ENCODE data around the gene FRYL. TPM values are rescaled to one million over a fixed set of nuclear protein-coding genes. Genes with fewer than 3 reads are reported as not detected.

FRYL gene
- total and polyA plus RNA-seq, 4 experiments from 2014 or later, result 17.1 to 134 (median 83.7) TPM

- ChIA-PET POLR2A (ENCODE audit: partially characterized antibody) (no interaction called here), CTCF (ENCODE audit: partially characterized antibody) (interaction anchor here (0.8 kb wide), 1 partner anchor 8 kb away, joined by 3 read pairs; no protein-coding TSS in a partner anchor)
- no peak for DNase-seq
- no peak overlapping the region for H3K27ac ChIP-seq (ENCODE audit: low read depth, low read length)
- no peak overlapping the region for H3K4me3 Mint-ChIP-seq
- H3K27ac Mint-ChIP-seq, result no peak overlapping the region
- no peaks in the 10 kb centered on the region for H3K9me3 Mint-ChIP-seq
- H3K36me3 Mint-ChIP-seq, result peaks cover 24 to 72% of the 10 kb centered on the region in 2 donors
- H3K36me3 ChIP-seq (ENCODE audit: insufficient read depth, low read length), result peaks cover 44% of the 10 kb centered on the region
- H3K4me3 ChIP-seq (ENCODE audit: low read length in 2 of 2), result no peak overlapping the region
- intact Hi-C loops (cut with micrococcal nuclease), result no loop called here
- no peaks in the 10 kb centered on the region for H3K4me1 ChIP-seq (ENCODE audit: insufficient read depth, low read length)
- H3K27me3 ChIP-seq (ENCODE audit: insufficient read depth, low read length), result no peaks in the 10 kb centered on the region
- H3K9me3 ChIP-seq (ENCODE audit: control insufficient read depth in 1 of 2, low read length in 2 of 2), result no peaks in the 10 kb centered on the region
- no peaks in the 10 kb centered on the region for H3K4me1 Mint-ChIP-seq
- no peaks in the 10 kb centered on the region for H3K27me3 Mint-ChIP-seq
Measured at GRCh38 chr4:48570646-48571220, 209.3 kb downstream of the FRYL start.

GRCh38 chr4:48566034-48566384 lies 214.1 kb downstream of the FRYL start:
- H3K4me1 ChIP-seq (ENCODE audit: insufficient read depth, low read length), result no peaks in the 10 kb centered on the region
- H3K4me3 Mint-ChIP-seq, result no peak overlapping the region
- H3K36me3 Mint-ChIP-seq, result peaks cover 20 to 72% of the 10 kb centered on the region in 2 donors
- no peak for DNase-seq
- CTCF ChIA-PET (ENCODE audit: partially characterized antibody), result interaction anchor here (1.0 kb wide), 1 partner anchor 12 kb away, joined by 5 read pairs; no protein-coding TSS in a partner anchor
- no peak overlapping the region for H3K27ac ChIP-seq (ENCODE audit: low read depth, low read length)
- H3K27me3 ChIP-seq (ENCODE audit: insufficient read depth, low read length), result no peaks in the 10 kb centered on the region
- H3K4me1 Mint-ChIP-seq, result peaks cover 0 to 1% (median 0%) of the 10 kb centered on the region in 4 donors
- intact Hi-C loops (cut with micrococcal nuclease), result no loop called here
- H3K9me3 ChIP-seq (ENCODE audit: control insufficient read depth in 1 of 2, low read length in 2 of 2), result no peaks in the 10 kb centered on the region
- no peak overlapping the region for H3K4me3 ChIP-seq (ENCODE audit: low read length in 2 of 2)
- POLR2A ChIA-PET (ENCODE audit: partially characterized antibody), result no interaction called here
- peaks cover 43% of the 10 kb centered on the region for H3K36me3 ChIP-seq (ENCODE audit: insufficient read depth, low read length)
- H3K27me3 Mint-ChIP-seq, result no peaks in the 10 kb centered on the region
- no peaks in the 10 kb centered on the region for H3K9me3 Mint-ChIP-seq
- H3K27ac Mint-ChIP-seq, result no peak overlapping the region

GRCh38 chr4:48565362-48566033 lies 214.6 kb downstream of the FRYL start:
- intact Hi-C loops (cut with micrococcal nuclease), result no loop called here
- Histone ChIP-seq H3K4me1 (ENCODE audit: insufficient read depth, low read length) (no peaks in the 10 kb centered on the region), H3K27ac (ENCODE audit: low read depth, low read length) (no peak overlapping the region), H3K4me3 (ENCODE audit: low read length in 2 of 2) (no peak overlapping the region), H3K36me3 (ENCODE audit: insufficient read depth, low read length) (peaks cover 38% of the 10 kb centered on the region), H3K27me3 (ENCODE audit: insufficient read depth, low read length) (no peaks in the 10 kb centered on the region), H3K9me3 (ENCODE audit: control insufficient read depth in 1 of 2, low read length in 2 of 2) (no peaks in the 10 kb centered on the region)
- Mint-ChIP-seq H3K4me3 (no peak overlapping the region), H3K9me3 (no peaks in the 10 kb centered on the region), H3K27me3 (no peaks in the 10 kb centered on the region), H3K27ac (no peak overlapping the region), H3K4me1 (peaks cover 0 to 1% (median 0%) of the 10 kb centered on the region in 4 donors), H3K36me3 (peaks cover 25 to 72% of the 10 kb centered on the region in 2 donors)
- ChIA-PET CTCF (ENCODE audit: partially characterized antibody) (interaction anchor here (1.0 kb wide), 1 partner anchor 12 kb away, joined by 5 read pairs; no protein-coding TSS in a partner anchor), POLR2A (ENCODE audit: partially characterized antibody) (no interaction called here)
- DNase-seq, result no peak

GRCh38 chr4:48564151-48564550 lies 215.9 kb downstream of the FRYL start:
- no peaks in the 10 kb centered on the region for H3K27me3 Mint-ChIP-seq
- H3K4me3 Mint-ChIP-seq, result no peak overlapping the region
- H3K27ac Mint-ChIP-seq, result peak overlapping the region in 2 of 7 donors; percentile 38 to 54
- no peak overlapping the region for H3K4me3 ChIP-seq (ENCODE audit: low read length in 2 of 2)
- ChIA-PET POLR2A (ENCODE audit: partially characterized antibody) (no interaction called here), CTCF (ENCODE audit: partially characterized antibody) (interaction anchor here (0.6 kb wide), 1 partner anchor 14 kb away, joined by 3 read pairs; no protein-coding TSS in a partner anchor)
- peaks cover 36 to 72% of the 10 kb centered on the region in 2 donors for H3K36me3 Mint-ChIP-seq
- H3K27ac ChIP-seq (ENCODE audit: low read depth, low read length), result no peak overlapping the region
- intact Hi-C loops (cut with micrococcal nuclease), result no loop called here
- DNase-seq, result no peak
- H3K4me1 Mint-ChIP-seq, result peaks cover 0 to 1% (median 0%) of the 10 kb centered on the region in 4 donors
- H3K4me1 ChIP-seq (ENCODE audit: insufficient read depth, low read length), result no peaks in the 10 kb centered on the region
- no peaks in the 10 kb centered on the region for H3K9me3 ChIP-seq (ENCODE audit: control insufficient read depth in 1 of 2, low read length in 2 of 2)
- no peaks in the 10 kb centered on the region for H3K9me3 Mint-ChIP-seq
- H3K36me3 ChIP-seq (ENCODE audit: insufficient read depth, low read length), result peaks cover 29% of the 10 kb centered on the region
- no peaks in the 10 kb centered on the region for H3K27me3 ChIP-seq (ENCODE audit: insufficient read depth, low read length)

GRCh38 chr4:48558819-48559218 lies 221.3 kb downstream of the FRYL start:
- Mint-ChIP-seq H3K27ac (peak overlapping the region in 1 of 7 donors; percentile 2), H3K9me3 (peaks cover 0 to 2% (median 0%) of the 10 kb centered on the region in 8 donors), H3K4me1 (peaks cover 0 to 1% (median 0%) of the 10 kb centered on the region in 4 donors), H3K27me3 (no peaks in the 10 kb centered on the region), H3K4me3 (no peak overlapping the region), H3K36me3 (peaks cover 73 to 79% of the 10 kb centered on the region in 2 donors)
- Histone ChIP-seq H3K4me3 (ENCODE audit: low read length in 2 of 2) (no peak overlapping the region), H3K4me1 (ENCODE audit: insufficient read depth, low read length) (no peaks in the 10 kb centered on the region), H3K36me3 (ENCODE audit: insufficient read depth, low read length) (peaks cover 56% of the 10 kb centered on the region), H3K27ac (ENCODE audit: low read depth, low read length) (no peak overlapping the region), H3K27me3 (ENCODE audit: insufficient read depth, low read length) (no peaks in the 10 kb centered on the region), H3K9me3 (ENCODE audit: control insufficient read depth in 1 of 2, low read length in 2 of 2) (no peaks in the 10 kb centered on the region)
- intact Hi-C loops (cut with micrococcal nuclease), result no loop called here
- DNase-seq, result no peak
- CTCF ChIA-PET (ENCODE audit: partially characterized antibody), result no interaction called here
- POLR2A ChIA-PET (ENCODE audit: partially characterized antibody), result no interaction called here

- no peaks in the 10 kb centered on the region for H3K27me3 ChIP-seq (ENCODE audit: insufficient read depth, low read length)
- Mint-ChIP-seq H3K4me3 (no peak overlapping the region), H3K4me1 (peaks cover 0 to 1% (median 0%) of the 10 kb centered on the region in 4 donors), H3K9me3 (peaks cover 0 to 2% (median 0%) of the 10 kb centered on the region in 8 donors), H3K27me3 (no peaks in the 10 kb centered on the region), H3K27ac (no peak overlapping the region), H3K36me3 (peaks cover 81% of the 10 kb centered on the region in 2 donors)
- ChIA-PET POLR2A (ENCODE audit: partially characterized antibody) (no interaction called here), CTCF (ENCODE audit: partially characterized antibody) (interaction anchor here (1.4 kb wide), 1 partner anchor 29 kb away, joined by 3 read pairs; no protein-coding TSS in a partner anchor)
- H3K27ac ChIP-seq (ENCODE audit: low read depth, low read length), result no peak overlapping the region
- no peak for DNase-seq
- intact Hi-C loops (cut with micrococcal nuclease), result no loop called here
- H3K4me1 ChIP-seq (ENCODE audit: insufficient read depth, low read length), result no peaks in the 10 kb centered on the region
- peaks cover 53% of the 10 kb centered on the region for H3K36me3 ChIP-seq (ENCODE audit: insufficient read depth, low read length)
- H3K4me3 ChIP-seq (ENCODE audit: low read length in 2 of 2), result no peak overlapping the region
- no peaks in the 10 kb centered on the region for H3K9me3 ChIP-seq (ENCODE audit: control insufficient read depth in 1 of 2, low read length in 2 of 2)
Measured at GRCh38 chr4:48558026-48558425, 222.1 kb downstream of the FRYL start.

- no peak overlapping the region for H3K4me3 ChIP-seq (ENCODE audit: low read length in 2 of 2)
- H3K9me3 ChIP-seq (ENCODE audit: control insufficient read depth in 1 of 2, low read length in 2 of 2), result no peaks in the 10 kb centered on the region
- ChIA-PET CTCF (ENCODE audit: partially characterized antibody) (interaction anchor here (1.4 kb wide), 1 partner anchor 29 kb away, joined by 3 read pairs; no protein-coding TSS in a partner anchor), POLR2A (ENCODE audit: partially characterized antibody) (no interaction called here)
- Mint-ChIP-seq H3K27me3 (no peaks in the 10 kb centered on the region), H3K36me3 (peaks cover 80 to 82% of the 10 kb centered on the region in 2 donors), H3K27ac (peak overlapping the region in 2 of 7 donors; percentile 14 to 70), H3K4me3 (no peak overlapping the region), H3K9me3 (peaks cover 0 to 2% (median 0%) of the 10 kb centered on the region in 8 donors), H3K4me1 (peaks cover 0 to 1% (median 0%) of the 10 kb centered on the region in 4 donors)
- no peaks in the 10 kb centered on the region for H3K4me1 ChIP-seq (ENCODE audit: insufficient read depth, low read length)
- no peak overlapping the region for H3K27ac ChIP-seq (ENCODE audit: low read depth, low read length)
- no peaks in the 10 kb centered on the region for H3K27me3 ChIP-seq (ENCODE audit: insufficient read depth, low read length)
- no peak for DNase-seq
- intact Hi-C loops (cut with micrococcal nuclease), result no loop called here
- peaks cover 51% of the 10 kb centered on the region for H3K36me3 ChIP-seq (ENCODE audit: insufficient read depth, low read length)
Measured at GRCh38 chr4:48557478-48557877, 222.6 kb downstream of the FRYL start.

Data from CD4-positive, alpha-beta memory T cell (primary cell).